GM20000 (cell line): ENCODE measurements around the gene TBP.

ENCODE experiments used
- DNase-seq: peaks from one replicate; pipeline ENCODE4 v3.0.0; 2012; ENCODE audit warnings: low spot score
- CTCF ChIP-seq: IDR thresholded peaks from 2 replicates; pipeline ENCODE4 v1.5.1; 2012; ENCODE audit warnings: mild to moderate bottlenecking, control low read depth; ENCODE audit errors: extremely low read depth, missing control alignments

TBP gene

DNA sequence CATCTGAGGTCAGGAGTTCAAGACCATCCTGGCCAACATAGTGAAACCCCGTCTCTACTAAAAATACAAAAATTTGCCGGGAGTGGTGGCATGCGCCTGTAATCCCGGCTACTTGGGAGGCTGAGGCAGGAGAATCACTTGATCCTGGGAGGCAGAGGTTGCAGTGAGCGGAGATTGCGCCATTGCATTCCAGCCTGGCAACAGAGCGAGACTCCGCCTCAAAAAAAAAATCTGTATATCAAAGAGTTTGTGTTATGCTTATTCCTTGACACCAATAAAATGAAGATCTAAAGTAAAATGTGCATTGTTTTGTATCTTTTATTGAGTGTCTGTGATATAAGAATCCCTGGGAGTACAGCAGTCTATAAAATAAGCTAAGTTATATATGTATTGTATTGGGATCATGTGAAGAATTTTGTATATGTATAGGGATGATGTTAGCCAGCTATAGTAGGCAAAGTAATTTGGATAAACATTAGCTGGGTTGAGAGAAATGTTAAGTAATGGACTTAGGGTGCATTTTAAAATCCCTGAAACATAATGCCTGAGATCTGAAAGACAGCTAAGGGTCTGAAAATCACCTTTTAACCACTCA, 10.9 kb downstream of the TBP start:
- no peak for DNase-seq
- no peak for TF ChIP-seq CTCF

DNA sequence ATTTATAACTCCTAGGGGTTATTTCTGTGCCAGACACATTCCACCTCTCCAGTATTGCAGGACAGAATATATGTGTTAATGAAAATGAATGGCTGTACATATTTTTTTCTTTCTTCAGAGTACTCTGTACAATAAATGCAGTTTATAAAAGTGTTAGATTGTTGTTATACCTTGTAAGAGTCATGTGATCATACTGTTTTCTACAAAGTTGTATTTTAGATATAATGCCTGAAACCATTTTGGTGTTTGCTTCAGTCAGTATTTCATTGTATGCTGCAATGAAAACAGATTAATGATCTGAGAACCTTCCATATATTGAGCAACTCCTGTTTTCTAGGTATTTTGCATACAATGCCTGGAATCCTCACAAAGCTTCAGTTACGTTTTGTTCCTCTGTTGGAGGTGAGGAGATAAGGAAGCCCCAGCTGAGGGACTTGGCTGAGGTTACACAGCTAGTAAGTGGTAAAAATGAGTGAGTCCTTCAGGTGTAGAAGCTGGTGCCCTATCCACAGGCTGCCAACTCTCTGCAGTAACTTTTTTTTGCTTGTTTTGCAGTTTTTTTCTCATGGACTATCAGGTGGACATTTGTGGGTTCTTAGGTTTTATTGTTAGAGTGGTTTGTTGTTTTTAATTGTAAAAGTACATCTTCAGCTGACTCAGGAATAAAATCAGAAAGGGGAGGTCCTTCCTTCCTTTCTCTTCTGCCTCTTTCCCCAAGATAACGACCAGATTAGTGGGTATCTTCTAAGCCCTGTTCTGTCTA, 18.7 kb downstream of the TBP start:
- DNase-seq = no peak
- TF ChIP-seq CTCF = no peak

- DNase-seq = no peak
Measured at GRCh38 chr6:170575250-170575649, 21.1 kb downstream of the TBP start.

GRCh38 chr6:170578909-170579308, 24.7 kb downstream of the TBP start:
- no peak for DNase-seq
- TF ChIP-seq CTCF = no peak

More at GRCh38 chr6:170575250-170575649, 21.1 kb downstream of the TBP start:
- TF ChIP-seq CTCF = no peak

- DNase-seq = peak; percentile 19
- no peak for TF ChIP-seq CTCF
Measured at GRCh38 chr6:170583756-170584180, 29.6 kb downstream of the TBP start.

- no peak for TF ChIP-seq CTCF
- DNase-seq = peak; percentile 97
Measured at GRCh38 chr6:170584181-170584953, 30.2 kb downstream of the TBP start, which contains the start of gene PDCD2. TSS of gene PDCD2 (minus strand) at chr6:170584637. CDS start at chr6:170584581, 56 bp downstream.
